CD4-positive, alpha-beta T cell (primary cell): ENCODE results near the gene NEU4. TPM values are rescaled to one million over a fixed set of nuclear protein-coding genes. Genes with fewer than 3 reads are reported as not detected.

Source experiments
- ATAC-seq: fragments of 200-7000 bp; cut with Tn5 transposase; one replicate; pipeline ENCODE4 v1.10.0; 2022; ENCODE audit warnings: mild to moderate bottlenecking; ENCODE audit not compliant: poor library complexity
- CTCF ChIA-PET: fragments of 350-600 bp; sonication (Branson Sonifier 250); formaldehyde crosslinking; loops from one replicate; lab custom pipeline; 2021; ENCODE audit warnings: antibody characterized with exemption, inconsistent platforms; lab: Charles Lee
- POLR2A ChIA-PET: fragments of 350-600 bp; sonication (Branson Sonifier 250); formaldehyde crosslinking; loops from one replicate; lab custom pipeline; 2021; ENCODE audit warnings: antibody characterized with exemption, inconsistent platforms; lab: Charles Lee
- DNase-seq, 14 experiments: peaks; one replicate each; pipeline ENCODE4 v3.0.0-alpha.2; 2013 to 2020; ENCODE audit warnings: mixed read lengths in 2 of 14
- H3K27ac ChIP-seq, 2 donors: one replicate each; pipeline versions ENCODE4 v1.5.1 to v1.7.0; 2013; ENCODE audit warnings: low read length in 2 of 2, low read depth in 1 of 2, mild to moderate bottlenecking in 1 of 2
- H3K27me3 ChIP-seq, 2 experiments: 1 replicate in 1 of 2; 2 replicates in 1 of 2; pipeline versions ENCODE4 v1.6.1 to v1.7.0; 2013; ENCODE audit warnings: low read length in 2 of 2, control low read depth in 1 of 2, mild to moderate bottlenecking in 1 of 2, moderate library complexity in 1 of 2; ENCODE audit not compliant: insufficient read depth in 2 of 2, control insufficient read depth in 1 of 2
- H3K36me3 ChIP-seq: one replicate; pipeline ENCODE4 v1.6.1; 2013; ENCODE audit warnings: low read length, control low read depth; ENCODE audit not compliant: insufficient read depth
- H3K4me1 ChIP-seq: one replicate; pipeline ENCODE4 v1.6.1; 2013; ENCODE audit warnings: low read length, control low read depth; ENCODE audit not compliant: insufficient read depth
- H3K4me3 ChIP-seq: one replicate; pipeline ENCODE4 v1.5.1; 2013; ENCODE audit warnings: mild to moderate bottlenecking, low read length, moderate library complexity
- H3K9me3 ChIP-seq, 2 experiments: 1 replicate in 1 of 2; 2 replicates in 1 of 2; pipeline versions ENCODE4 v1.6.1 to v1.7.0; 2013; ENCODE audit warnings: low read length in 2 of 2, mild to moderate bottlenecking in 2 of 2, control low read depth in 1 of 2, moderate library complexity in 1 of 2; ENCODE audit not compliant: control insufficient read depth in 1 of 2, insufficient read depth in 1 of 2
- H3K27ac Mint-ChIP-seq: one replicate; pipeline ENCODE4 v1.8.0; 2020; ENCODE audit warnings: mixed read lengths
- H3K27me3 Mint-ChIP-seq: one replicate; pipeline ENCODE4 v1.8.0; 2021; ENCODE audit warnings: mixed read lengths
- H3K36me3 Mint-ChIP-seq: one replicate; pipeline ENCODE4 v1.8.0; 2021; ENCODE audit warnings: low read depth, mixed read lengths
- H3K4me1 Mint-ChIP-seq: one replicate; pipeline ENCODE4 v1.8.0; 2021; ENCODE audit warnings: low read depth, mixed read lengths
- H3K4me3 Mint-ChIP-seq: one replicate; pipeline ENCODE4 v1.8.0; 2020; ENCODE audit warnings: mild to moderate bottlenecking, mixed read lengths
- H3K9me3 Mint-ChIP-seq: one replicate; pipeline ENCODE4 v1.8.0; 2020; ENCODE audit warnings: mixed read lengths
- CTCF ChIP-seq: fragments of 200-600 bp; IDR thresholded peaks from one replicate; pipeline ENCODE4 v1.8.0; 2022; ENCODE audit warnings: antibody characterized with exemption, mild to moderate bottlenecking
- intact Hi-C, 2 experiments: fragments of 100-400 bp; cut with DNase I in 1 of 2; cut with micrococcal nuclease in 1 of 2; formaldehyde crosslinking; loops; one replicate each; pipeline versions ENCODE4 v1.15.1 to v1.9.0; 2023 to 2025; cut with DNase I, micrococcal nuclease
- total RNA-seq, 174 experiments: library from RNA in 2 of 174; stranded (reverse) in 2 of 174; gene quantifications; one replicate each; pipeline ENCODE4 v1.2.3 and lab custom pipeline; 2021 to 2026

The NEU4 gene
- total RNA-seq, 2 experiments from 2014 or later: 4.3 to 6.8 TPM

- no peak for TF ChIP-seq CTCF
- ChIA-PET CTCF (no interaction called here), POLR2A (no interaction called here)
- intact Hi-C loops: no loop called here
- no peaks in the 10 kb centered on the region for H3K4me1 Mint-ChIP-seq
- DNase-seq (peak in 1 of 14 experiments; percentile 3), ATAC-seq (no peak)
- Histone ChIP-seq H3K27ac (no peak overlapping the region), H3K4me3 (no peak overlapping the region), H3K4me1 (no peaks in the 10 kb centered on the region), H3K27me3 (no peaks in the 10 kb centered on the region), H3K36me3 (no peaks in the 10 kb centered on the region), H3K9me3 (no peaks in the 10 kb centered on the region)
- no peak overlapping the region for H3K27ac Mint-ChIP-seq
- no peak overlapping the region for H3K4me3 Mint-ChIP-seq
- H3K27me3 Mint-ChIP-seq: no peaks in the 10 kb centered on the region
- H3K36me3 Mint-ChIP-seq: no peaks in the 10 kb centered on the region
- no peaks in the 10 kb centered on the region for H3K9me3 Mint-ChIP-seq
Measured at GRCh38 chr2:241796209-241796608, 12.8 kb upstream of the NEU4 start.

GRCh38 chr2:241796610-241797138 lies 12.3 kb upstream of the NEU4 start:
- Mint-ChIP-seq H3K36me3 (no peaks in the 10 kb centered on the region), H3K4me3 (no peak overlapping the region), H3K4me1 (no peaks in the 10 kb centered on the region), H3K27ac (no peak overlapping the region), H3K9me3 (no peaks in the 10 kb centered on the region), H3K27me3 (no peaks in the 10 kb centered on the region)
- no peak overlapping the region for H3K4me3 ChIP-seq
- H3K36me3 ChIP-seq: no peaks in the 10 kb centered on the region
- TF ChIP-seq CTCF: no peak
- DNase-seq: peak in 1 of 14 experiments; percentile 26
- POLR2A ChIA-PET: no interaction called here
- CTCF ChIA-PET: no interaction called here
- no peak for ATAC-seq
- H3K27me3 ChIP-seq: no peaks in the 10 kb centered on the region
- H3K27ac ChIP-seq: no peak overlapping the region
- intact Hi-C loops: no loop called here
- H3K9me3 ChIP-seq: no peaks in the 10 kb centered on the region
- no peaks in the 10 kb centered on the region for H3K4me1 ChIP-seq

GRCh38 chr2:241797441-241798080 lies 11.4 kb upstream of the NEU4 start:
- Mint-ChIP-seq H3K4me3 (no peak overlapping the region), H3K27ac (no peak overlapping the region), H3K4me1 (no peaks in the 10 kb centered on the region), H3K36me3 (no peaks in the 10 kb centered on the region), H3K27me3 (no peaks in the 10 kb centered on the region), H3K9me3 (no peaks in the 10 kb centered on the region)
- intact Hi-C loops: no loop called here
- Histone ChIP-seq H3K4me1 (no peaks in the 10 kb centered on the region), H3K36me3 (no peaks in the 10 kb centered on the region), H3K4me3 (no peak overlapping the region), H3K27me3 (no peaks in the 10 kb centered on the region), H3K9me3 (no peaks in the 10 kb centered on the region), H3K27ac (no peak overlapping the region)
- ChIA-PET POLR2A (no interaction called here), CTCF (no interaction called here)
- no peak for TF ChIP-seq CTCF
- DNase-seq: no peak
- no peak for ATAC-seq
